ENCODE measurements around the gene BCR. TPM values are rescaled to one million over a fixed set of nuclear protein-coding genes. Genes with fewer than 3 reads are reported as not detected.

BCR gene
- total and polyA plus RNA-seq, 2 of the 13 experiments (the other 11 are each of a cell fraction or from before 2014, with no cell fraction given): 19.9 to 33.6 TPM

- no peak for TF ChIP-seq CCAR2 (optimal IDR thresholded peaks at IDR 0.05; ENCODE audit: low read depth, low read length)
- TF ChIP-seq ZNF792 (CRISPR knock-in tag; IDR thresholded peaks at IDR 0.05): no peak
- no peak for TF ChIP-seq CENPX (CRISPR knock-in tag; IDR thresholded peaks at IDR 0.05)
- TF ChIP-seq PAF1 (CRISPR knock-in tag; IDR thresholded peaks at IDR 0.05): no peak
- TF ChIP-seq ZNF501 (CRISPR knock-in tag; IDR thresholded peaks at IDR 0.05): 0 out of 2 replicates have a peak, but pooled peaks have one; percentile 26
- TF ChIP-seq SKIL (CRISPR knock-in tag; IDR thresholded peaks at IDR 0.05; ENCODE audit: borderline replicate concordance): no peak
- TF ChIP-seq ZBTB4 (CRISPR knock-in tag; IDR thresholded peaks at IDR 0.05; ENCODE audit: borderline replicate concordance): no peak
- no peak for TF ChIP-seq NFKBIZ (CRISPR knock-in tag; IDR thresholded peaks at IDR 0.05)
- TF ChIP-seq KDM5B (CRISPR knock-in tag; IDR thresholded peaks at IDR 0.05; ENCODE audit: borderline replicate concordance): peak; percentile 46; the same call in 1 of the 2 replicates
- no peak for TF ChIP-seq ZNF235 (CRISPR knock-in tag; IDR thresholded peaks at IDR 0.05; ENCODE audit: borderline replicate concordance)
- TF ChIP-seq HNF4A (CRISPR knock-in tag; IDR thresholded peaks at IDR 0.05): 0 out of 2 replicates have a peak, but pooled peaks have one; percentile 11
- TF ChIP-seq ZNF18 (CRISPR knock-in tag; IDR thresholded peaks at IDR 0.05; ENCODE audit: insufficient replicate concordance): no peak
- no peak for TF ChIP-seq MAX (IDR thresholded peaks at IDR 0.05)
- no peak for TF ChIP-seq ZSCAN22 (CRISPR knock-in tag; IDR thresholded peaks at IDR 0.05)
- no peak for TF ChIP-seq MXD4 (CRISPR knock-in tag; IDR thresholded peaks at IDR 0.05)
- TF ChIP-seq ZMYM3 (CRISPR knock-in tag; IDR thresholded peaks at IDR 0.05): no peak
- 0 out of 2 replicates have a peak, but pooled peaks have one; percentile 5 for TF ChIP-seq ARID4A (CRISPR knock-in tag; IDR thresholded peaks at IDR 0.05; ENCODE audit: borderline replicate concordance)
- no peak for TF ChIP-seq SMAD1 (CRISPR knock-in tag; IDR thresholded peaks at IDR 0.05; ENCODE audit: borderline replicate concordance, low read depth)
These were observed 71.3 kb downstream of the BCR start (continued) for GRCh38 chr22:23251445-23252093.
